Adipose tissue (tissue), 3 donors: ENCODE results near the gene APLP2. TPM values are rescaled to one million over a fixed set of nuclear protein-coding genes. Genes with fewer than 3 reads are reported as not detected.

Source experiments
- H3K27ac ChIP-seq: one replicate; pipeline ENCODE4 v1.5.1; 2013; ENCODE audit warnings: low read depth, low read length
- WGBS, 3 donors: extraction: QIAGEN DNeasy Blood & Tissue Kit; methylation state at CpG; one replicate each; pipeline ENCODE4 v1.1.7; 2013; 5-methylcytosine and 5-hydroxymethylcytosine counted together
- polyA plus RNA-seq, 3 donors: library from polyadenylated mRNA; stranded (reverse); fragments of 200-250 nt; gene quantifications; one replicate each; pipeline ENCODE4 v1.2.3, GENCODE V29; 2013
- donor health status: healthy with polysubstance abuse.
- donor health status: Bipolar disorder and iron deficiency.
- donor health status: healthy.

Gene APLP2
- polyA plus RNA-seq, 3 donors: 80.0 to 251 (median 120) TPM

DNA sequence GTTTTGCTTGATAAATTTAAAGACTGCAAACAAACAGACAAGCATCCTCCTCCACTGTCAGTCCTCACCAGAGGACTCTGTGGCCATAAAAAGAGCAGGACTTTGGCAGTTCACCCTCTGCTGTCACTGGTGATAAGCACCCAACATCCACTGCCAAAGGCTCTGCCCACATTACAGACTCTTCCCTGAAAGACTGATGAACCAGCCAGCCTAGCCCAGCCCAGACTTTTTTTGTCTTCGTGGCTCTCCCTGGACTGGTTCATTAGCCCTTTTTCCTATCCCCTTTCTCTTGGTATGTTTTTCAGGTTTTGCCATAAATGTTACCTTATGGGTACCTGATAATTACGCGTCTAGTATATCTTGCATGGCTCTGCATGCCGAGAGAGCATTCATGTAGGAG, 104.9 kb downstream of the APLP2 start:
- no peak overlapping the region for H3K27ac ChIP-seq
- 95 to 98% (median 96%) methylated on average over 4 of the region's 4 CpGs for WGBS, 3 donors

DNA sequence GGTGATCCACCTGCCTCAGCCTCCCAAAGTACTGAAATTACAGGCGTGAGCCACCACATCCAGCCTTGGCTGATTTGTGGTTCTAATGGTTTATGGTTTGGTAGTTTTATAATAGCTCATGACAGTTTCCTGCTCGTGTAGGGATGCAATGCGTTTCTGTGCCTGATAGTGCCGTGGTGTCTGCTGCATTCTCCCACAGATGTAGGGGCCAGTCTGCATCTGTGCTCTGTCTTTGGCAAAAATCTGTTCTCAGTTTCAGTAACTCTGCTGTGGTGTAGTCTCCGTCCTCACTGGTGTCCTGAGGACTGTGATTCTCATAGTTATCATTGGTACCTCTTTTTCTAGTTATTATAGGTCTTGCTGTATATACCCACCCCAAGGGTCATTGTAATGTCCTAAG, 106.2 kb downstream of the APLP2 start:
- H3K27ac ChIP-seq: no peak overlapping the region
- 81 to 95% (median 84%) methylated on average over 5 of the region's 5 CpGs for WGBS, 3 donors

DNA sequence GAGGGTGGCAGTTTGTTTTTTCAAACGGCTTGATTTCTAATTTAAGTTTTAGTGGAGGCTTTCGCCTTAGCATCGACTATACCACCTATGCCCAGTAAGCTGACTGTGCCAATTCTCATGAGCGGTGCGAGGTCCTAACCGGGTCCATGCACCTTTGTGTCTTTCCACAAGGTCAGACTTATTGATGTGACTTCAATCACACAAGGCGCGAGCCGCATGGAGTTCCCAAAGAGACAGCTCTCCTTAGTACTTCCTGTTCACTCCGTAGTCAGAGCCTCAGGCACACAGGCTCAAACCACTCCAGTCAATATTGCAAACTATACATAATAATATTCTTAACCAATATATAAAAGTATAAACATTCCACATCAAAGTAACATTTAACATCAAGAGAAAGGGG, 108.1 kb downstream of the APLP2 start:
- WGBS, 3 donors: 68 to 90% (median 90%) methylated on average over 10 of the region's 10 CpGs
- H3K27ac ChIP-seq: no peak overlapping the region

DNA sequence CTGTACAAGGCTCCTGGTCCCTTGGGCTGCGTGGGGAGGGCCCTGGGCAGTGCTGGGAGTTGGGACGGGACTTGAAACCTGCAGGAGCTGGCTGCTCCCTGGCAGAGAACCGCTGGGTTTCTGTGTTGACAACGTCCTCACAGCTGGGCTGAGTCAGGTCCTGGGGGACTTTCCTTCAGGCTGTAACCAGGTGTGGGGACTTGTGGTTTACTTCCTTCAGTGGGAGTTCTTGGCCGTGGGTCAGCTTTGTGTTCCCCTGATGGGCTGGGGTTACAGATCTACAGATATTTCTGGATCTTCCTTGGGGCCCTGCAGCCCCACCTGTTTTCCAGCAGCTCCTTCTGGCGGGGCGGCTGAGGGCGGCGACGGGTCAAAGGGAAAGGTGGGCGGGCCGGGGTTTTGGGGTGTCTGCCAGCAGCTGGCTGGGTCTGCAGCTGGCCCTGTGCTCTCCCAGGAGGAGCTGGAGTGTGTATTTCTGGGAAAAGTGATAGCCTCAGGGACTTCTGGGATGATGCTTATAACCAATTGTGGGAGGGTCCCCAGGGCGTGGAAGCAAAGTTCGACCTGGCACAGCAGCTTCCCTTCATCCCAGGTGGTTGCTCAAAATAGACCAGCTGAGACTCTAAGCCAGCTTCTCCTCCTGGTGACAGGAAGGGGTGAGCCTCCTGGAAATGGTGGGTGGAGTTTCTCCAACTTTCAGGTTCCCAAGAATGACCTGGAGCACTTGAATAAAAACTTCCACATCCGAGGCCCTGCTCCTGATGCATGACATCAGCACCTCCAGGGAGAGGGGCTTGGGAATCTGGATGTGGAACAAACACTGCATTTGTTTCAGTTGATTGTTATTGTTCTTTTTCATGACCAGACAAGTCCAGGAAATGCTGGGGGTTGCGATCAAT, 109.0 kb downstream of the APLP2 start:
- H3K27ac ChIP-seq: no peak overlapping the region
- WGBS, 3 donors: 44 to 53% (median 46%) methylated on average over 16 of the region's 16 CpGs

DNA sequence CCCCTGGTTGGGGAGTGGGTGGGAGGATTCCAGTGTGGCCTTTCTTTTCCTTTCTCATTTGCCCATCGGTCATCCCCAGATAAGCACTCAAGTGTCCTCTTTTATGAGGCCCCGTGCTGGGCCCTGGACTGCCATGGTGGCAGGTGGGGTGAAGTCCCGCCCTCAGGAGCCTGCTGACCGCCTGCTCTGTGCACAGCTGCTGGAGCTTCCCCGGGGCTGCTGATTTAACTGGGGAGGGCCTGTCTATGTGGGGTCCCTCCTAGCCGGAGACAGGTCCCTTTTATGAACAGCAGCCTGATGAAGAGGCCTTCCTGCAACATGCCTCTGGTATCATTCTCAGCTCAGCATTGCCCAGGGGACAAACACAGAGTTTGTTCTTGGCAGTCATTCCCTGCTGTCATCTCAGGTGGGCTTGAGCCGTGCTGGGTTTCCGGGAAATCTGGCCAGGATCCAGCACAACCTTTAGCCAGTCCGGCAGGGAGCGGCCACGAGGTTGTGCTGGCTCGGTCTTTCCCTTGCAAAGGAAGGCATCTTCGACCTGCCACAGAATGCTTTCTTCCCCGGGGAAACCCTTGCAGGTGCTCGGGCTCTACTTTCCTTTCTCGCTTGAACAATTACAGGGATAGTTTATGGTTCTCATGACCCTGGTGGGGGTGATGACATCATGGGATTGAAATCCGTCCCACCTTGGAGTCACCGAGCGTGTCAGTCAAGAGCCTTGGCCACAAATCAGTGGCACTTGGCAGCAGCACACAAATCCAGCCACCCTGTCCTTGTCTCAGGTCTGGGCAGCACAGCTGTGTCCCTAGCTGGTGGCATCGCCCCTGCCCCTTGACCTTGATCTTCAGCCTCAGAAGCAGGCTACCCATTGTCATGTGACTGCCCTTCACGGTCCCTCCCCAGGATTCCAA, 110.0 kb downstream of the APLP2 start:
- H3K27ac ChIP-seq: no peak overlapping the region
- WGBS, 3 donors: 36 to 75% (median 73%) methylated on average over 21 of the region's 21 CpGs

DNA sequence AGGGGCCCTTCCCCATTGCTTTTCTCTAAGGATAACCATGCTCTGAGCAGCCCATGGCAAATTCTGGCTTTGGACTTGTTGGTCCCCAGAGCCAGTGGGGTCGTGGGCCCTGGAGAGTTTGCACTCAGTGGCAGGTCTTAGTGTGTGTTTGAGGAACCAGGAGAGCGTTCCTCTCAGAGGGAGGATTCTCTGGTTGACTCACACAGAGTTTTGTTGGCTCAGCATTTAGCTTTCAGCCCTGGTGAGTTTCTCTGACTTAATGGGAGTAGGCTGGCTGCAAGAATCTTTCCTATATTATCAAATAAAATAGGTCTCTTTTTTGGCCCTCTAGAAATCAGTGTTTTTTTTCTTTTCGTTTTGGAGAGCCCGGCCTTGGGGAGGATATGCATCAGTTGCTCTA, 110.8 kb downstream of the APLP2 start:
- 50 to 58% (median 54%) methylated on average over 4 of the region's 4 CpGs for WGBS, 3 donors
- no peak overlapping the region for H3K27ac ChIP-seq

DNA sequence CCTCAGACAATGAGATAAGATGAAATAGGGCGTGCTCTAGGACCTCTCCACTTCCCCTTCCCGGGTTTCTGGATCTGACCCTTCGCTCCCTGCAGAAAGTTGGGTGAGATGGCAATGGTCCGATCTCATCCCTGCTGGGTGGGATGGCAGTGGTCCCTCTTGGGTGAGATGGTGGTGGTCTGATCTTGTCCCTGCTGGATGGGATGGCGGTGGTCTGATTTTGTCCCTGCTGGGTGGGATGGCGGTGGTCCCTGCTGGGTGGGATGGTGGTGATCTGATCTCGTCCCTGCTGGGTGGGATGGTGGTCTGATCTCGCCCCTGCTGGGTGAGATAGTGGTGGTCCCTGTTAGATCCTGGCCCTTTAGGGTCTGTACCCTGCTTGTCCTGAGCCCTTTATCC, 111.2 kb downstream of the APLP2 start:
- H3K27ac ChIP-seq: no peak overlapping the region
- WGBS, 3 donors: 76 to 84% (median 82%) methylated on average over 8 of the region's 8 CpGs

DNA sequence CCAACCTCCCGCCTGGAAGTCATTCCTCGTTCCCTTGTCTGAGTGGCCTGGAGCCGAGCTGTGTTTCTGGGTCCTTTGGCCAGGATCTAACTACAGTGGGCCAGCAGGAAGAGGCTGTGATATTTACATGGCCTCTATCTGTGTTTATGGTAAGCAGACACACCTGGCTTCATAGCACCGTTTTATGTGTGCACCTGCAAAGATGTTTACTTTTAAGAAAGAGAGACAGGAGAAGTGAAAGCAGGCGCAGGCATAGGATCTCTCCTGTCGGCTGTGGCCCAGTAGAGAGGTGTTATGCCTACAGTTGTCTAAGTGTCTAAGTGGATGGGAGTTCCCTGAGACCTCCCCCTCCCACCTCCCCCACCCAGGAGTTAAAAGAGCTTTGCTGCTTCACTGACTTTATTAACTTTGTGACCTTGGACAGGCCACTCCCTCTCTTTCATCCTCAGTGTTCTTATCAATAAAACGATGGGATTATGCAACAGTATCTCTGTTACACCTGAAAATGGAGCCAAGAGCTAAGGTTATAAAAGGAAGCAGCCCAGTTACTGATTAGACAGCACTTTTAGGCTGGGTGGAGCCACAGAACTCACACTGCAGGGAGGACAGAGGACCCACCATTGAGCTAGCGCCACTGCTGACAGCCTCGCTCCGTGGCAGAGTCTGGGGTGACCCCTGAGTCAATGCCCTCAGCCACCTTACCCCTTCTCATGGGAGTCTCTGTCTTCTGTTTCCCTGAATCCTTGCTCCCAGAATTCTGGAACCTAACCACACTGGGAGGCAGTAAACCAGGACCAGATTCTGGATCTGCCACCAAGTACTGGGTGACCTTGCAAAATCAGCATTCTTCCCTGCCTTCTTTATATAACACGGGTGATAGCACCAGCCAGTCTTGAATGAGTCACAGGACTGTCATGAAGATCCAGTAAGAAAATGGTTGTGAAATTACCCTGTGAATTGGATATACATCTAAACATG, 111.9 kb downstream of the APLP2 start:
- 14 to 64% (median 62%) methylated on average over 11 of the region's 11 CpGs for WGBS, 3 donors
- no peak overlapping the region for H3K27ac ChIP-seq

DNA sequence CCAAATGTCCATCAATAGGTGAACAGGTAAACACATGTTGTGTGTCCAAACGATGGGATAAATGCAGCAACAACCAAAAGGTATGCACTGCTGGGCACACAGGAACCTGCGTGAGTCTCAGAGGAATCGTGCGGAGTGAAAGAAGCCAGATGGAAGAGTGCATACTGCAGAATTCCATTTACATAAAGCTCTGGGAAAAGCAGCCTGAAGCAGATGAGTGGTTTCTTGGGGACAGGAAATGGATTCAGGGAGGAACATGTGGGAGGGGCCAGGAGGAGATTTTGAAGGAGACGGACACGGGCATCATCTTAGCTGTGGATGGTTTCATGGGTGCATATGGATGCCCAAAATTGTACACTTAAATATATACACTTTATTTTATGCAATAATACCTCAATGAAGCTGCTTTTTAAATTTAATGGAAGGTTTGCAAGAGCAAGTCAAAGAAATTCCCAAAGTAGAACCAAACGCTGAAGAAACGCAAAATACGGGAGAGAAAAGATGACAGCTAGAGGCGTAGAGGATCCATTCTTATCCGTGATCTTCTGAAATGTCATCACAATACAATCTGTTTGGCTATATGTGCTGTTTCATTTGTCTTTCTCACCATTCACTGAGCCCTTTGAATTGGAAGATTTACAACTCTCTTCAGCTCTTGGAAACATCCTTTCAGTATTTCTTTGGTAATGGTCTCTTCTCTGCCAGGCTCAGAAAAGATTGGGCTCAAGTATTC, 114.3 kb downstream of the APLP2 start:
- WGBS, 3 donors: 71 to 87% (median 76%) methylated on average over 11 of the region's 11 CpGs
- no peak overlapping the region for H3K27ac ChIP-seq

DNA sequence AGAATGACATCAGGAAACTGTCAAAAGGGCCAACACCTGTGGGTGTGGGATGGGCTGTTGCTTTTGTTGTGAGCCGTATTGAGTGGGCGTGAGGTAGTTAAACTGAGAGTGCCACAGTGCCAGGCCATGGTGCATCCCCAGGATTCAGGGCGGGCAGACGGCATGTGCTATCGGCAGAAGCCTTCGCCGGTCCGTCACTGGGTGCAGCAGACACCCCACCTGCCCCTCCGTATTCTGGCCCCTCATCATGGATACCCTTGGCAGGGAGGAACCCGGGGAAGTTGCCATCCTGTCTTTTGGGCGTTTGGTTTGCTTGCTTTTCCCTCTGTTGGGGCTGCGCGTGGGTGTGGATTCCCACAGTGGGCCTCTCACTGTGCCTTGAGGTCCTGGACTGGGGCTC, 117.4 kb downstream of the APLP2 start:
- H3K27ac ChIP-seq: no peak overlapping the region
- WGBS, 3 donors: 95 to 97% (median 96%) methylated on average over 13 of the region's 13 CpGs

DNA sequence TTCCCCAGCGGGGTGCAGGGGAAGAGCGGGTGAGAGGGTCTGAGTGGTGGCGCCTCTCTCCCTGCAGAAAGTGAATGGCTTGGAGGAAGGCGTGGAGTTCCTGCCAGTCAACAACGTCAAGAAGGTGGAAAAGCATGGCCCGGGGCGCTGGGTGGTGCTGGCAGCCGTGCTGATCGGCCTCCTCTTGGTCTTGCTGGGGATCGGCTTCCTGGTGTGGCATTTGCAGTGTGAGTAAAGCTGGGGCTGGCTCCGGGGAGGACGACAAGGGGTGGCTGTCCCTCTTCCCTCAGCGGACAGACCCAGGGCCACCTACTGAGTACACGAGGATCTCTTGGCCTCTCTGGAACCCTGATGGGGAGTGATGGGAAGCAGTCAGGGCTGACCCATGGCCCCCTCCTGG, 118.4 kb downstream of the APLP2 start:
- WGBS, 3 donors: 92 to 95% (median 94%) methylated on average over 14 of the region's 14 CpGs

DNA sequence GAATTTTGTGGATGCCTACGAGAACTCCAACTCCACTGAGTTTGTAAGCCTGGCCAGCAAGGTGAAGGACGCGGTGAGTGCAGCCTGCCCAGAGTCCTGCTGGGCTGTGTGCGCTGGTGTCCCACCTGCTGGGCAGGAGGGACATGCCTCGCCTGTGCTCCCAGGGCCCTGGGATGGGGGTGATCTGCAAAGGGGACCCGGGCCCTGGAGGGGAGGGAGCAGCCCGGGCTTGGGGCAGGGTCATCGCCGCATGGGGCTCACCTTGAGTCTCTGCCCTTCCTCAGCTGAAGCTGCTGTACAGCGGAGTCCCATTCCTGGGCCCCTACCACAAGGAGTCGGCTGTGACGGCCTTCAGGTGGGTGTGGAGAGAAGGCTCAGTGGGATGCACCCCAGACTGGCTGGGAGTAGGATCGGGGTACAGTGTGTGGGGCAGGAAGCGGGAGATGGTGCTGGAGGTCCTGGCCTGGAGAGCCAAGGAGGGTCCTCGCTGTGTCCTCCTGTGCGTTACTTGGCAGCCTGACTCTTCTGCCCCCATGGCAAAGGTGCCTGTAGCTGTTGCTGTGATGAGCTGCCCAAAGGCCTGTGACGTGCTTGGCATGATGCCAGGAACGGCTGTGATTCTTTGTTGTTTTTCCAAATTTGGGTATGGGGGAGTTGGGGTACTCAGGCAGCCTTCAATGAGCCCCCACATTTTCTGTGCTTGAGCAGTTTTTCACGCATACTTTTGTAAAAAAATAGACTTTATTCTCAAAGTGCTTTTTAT, 119.1 kb downstream of the APLP2 start:
- H3K27ac ChIP-seq: no peak overlapping the region
- WGBS, 3 donors: 84 to 89% (median 85%) methylated on average over 19 of the region's 19 CpGs

More for the DNA sequence above, 118.4 kb downstream of the APLP2 start:
- no peak overlapping the region for H3K27ac ChIP-seq

DNA sequence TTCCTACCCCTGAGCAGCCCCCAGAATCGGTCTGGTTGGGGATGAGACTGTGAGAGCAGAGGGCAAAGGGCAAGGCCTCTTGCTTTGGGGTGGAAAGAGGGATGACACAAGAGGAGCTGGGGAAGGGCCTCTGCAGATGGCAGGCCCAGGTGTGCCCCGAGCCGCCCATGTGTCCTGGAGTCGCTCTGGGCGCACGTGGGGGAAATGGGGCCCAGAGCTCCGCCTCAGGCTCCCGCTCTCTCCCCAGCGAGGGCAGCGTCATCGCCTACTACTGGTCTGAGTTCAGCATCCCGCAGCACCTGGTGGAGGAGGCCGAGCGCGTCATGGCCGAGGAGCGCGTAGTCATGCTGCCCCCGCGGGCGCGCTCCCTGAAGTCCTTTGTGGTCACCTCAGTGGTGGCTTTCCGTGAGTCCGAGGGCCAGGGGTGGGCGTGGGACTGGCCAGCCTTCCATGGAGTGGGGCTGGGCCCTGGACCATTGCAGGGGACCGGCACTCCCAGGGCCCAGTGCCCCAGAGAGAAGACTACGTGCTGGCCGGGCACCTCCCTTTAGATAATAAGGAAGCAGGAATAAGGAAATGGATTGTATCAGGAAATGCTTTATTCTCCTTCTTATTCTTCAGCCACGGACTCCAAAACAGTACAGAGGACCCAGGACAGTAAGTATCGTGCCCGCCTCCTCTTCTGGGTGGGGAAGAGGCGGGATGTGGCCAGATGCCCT, 120.0 kb downstream of the APLP2 start:
- no peak overlapping the region for H3K27ac ChIP-seq

DNA sequence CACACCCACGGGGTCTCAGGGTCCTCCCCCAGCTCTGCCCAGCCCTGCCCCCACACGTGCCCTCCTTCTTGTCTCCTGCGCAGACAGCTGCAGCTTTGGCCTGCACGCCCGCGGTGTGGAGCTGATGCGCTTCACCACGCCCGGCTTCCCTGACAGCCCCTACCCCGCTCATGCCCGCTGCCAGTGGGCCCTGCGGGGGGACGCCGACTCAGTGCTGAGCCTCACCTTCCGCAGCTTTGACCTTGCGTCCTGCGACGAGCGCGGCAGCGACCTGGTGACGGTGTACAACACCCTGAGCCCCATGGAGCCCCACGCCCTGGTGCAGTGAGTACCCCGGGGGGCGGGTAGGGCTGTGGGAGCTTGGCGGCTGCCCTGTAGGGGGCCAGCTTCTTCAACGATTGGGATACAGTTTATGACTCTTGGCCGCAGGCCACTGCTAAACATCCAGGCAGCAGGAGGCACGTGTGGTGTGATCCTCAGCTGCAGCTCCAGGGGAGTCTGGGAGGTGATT, 120.7 kb downstream of the APLP2 start:
- WGBS, 3 donors: 90 to 93% (median 91%) methylated on average over 28 to 29 of the region's 29 CpGs
- no peak overlapping the region for H3K27ac ChIP-seq

More for the DNA sequence above, 120.0 kb downstream of the APLP2 start:
- WGBS, 3 donors: 87 to 91% (median 87%) methylated on average over 31 to 32 of the region's 32 CpGs

DNA sequence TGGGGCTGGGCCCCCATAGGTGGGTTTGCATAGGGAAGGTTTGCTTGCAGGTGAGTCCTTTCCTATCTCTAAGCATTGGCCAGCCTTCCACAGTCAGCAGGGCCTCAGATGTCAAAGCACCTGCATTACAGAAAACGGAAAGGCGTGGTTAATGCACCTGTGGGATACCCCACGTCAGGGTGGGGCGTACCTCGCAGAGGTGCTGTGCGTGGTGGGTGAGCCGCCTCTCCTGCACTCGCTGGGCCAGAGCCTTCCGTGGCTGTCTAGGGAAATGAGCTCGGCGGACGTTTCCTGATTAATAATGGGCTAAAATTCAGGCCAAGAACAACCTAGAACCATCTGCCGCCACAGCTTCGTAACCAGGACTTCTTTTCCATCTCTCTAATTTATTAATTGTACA, 122.2 kb downstream of the APLP2 start:
- 83 to 91% (median 85%) methylated on average over 14 of the region's 14 CpGs for WGBS, 3 donors
- H3K27ac ChIP-seq: no peak overlapping the region

DNA sequence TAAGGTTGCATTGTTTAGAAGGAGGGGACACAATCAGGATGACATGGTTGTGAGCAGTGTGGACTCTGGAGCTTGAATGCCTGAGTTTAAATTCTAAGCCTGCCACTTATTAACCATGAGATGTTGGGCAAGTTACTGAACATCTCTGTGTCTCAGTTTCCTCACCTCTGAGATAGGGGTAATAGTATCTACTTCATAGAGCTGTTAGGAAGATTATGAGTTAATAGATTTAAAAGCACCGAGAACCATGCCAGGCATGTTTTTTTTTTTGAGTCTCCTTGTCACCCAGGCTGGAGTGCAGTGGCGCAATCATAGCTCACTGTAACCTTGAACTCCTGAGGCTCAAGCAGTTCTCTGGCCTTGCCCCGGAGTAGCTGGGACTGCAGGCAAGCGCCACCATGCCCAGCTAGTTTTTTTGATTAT, 123.2 kb downstream of the APLP2 start:
- 25 to 84% (median 78%) methylated on average over 4 of the region's 4 CpGs for WGBS, 3 donors
- no peak overlapping the region for H3K27ac ChIP-seq
